Amniotic epithelial cell (primary cell): ENCODE results near the gene CFAP100.
A peak's percentile ranks its signal among the peaks of the same experiment; 100 is the strongest.

ENCODE experiments used
- DNase-seq: peaks from one replicate; pipeline ENCODE4 v3.0.0-alpha.2; 2010; ENCODE audit warnings: low read depth

The CFAP100 gene

DNA sequence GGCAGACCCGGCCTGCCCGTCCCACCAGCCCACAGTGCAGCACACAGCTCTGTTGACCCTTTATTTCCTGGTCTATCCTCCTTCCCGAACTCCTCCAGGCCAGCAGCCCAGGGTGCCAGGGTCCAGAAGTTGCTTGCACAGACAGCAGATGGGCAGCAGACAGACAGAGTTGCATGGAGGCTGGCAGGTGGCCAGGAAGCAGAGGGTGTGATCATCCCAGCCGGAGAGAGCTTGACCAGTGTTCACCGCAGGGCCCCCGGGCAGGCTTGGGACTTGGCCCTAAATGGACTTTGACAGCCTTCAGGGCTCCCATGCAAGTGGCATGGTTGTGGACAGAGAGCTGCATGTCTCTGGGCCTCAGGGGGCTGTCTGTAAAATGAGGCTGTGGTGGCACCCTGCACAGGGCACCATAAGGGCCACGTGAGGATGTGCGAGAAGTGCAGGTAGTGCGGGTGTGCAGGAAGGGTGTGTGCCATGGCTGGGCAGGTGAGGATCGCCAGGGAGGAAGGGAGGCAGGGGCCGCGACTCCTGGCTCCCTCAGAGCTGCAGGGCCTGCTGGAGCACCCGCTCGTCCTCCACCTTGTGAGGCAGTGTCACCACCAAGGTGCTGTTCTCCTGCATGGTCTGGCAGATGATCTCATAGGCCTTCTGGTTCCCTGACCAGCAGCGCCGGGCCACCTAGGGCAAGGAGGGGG is 87.2 kb downstream of the CFAP100 start:
- DNase-seq, result peak; percentile 39

DNA sequence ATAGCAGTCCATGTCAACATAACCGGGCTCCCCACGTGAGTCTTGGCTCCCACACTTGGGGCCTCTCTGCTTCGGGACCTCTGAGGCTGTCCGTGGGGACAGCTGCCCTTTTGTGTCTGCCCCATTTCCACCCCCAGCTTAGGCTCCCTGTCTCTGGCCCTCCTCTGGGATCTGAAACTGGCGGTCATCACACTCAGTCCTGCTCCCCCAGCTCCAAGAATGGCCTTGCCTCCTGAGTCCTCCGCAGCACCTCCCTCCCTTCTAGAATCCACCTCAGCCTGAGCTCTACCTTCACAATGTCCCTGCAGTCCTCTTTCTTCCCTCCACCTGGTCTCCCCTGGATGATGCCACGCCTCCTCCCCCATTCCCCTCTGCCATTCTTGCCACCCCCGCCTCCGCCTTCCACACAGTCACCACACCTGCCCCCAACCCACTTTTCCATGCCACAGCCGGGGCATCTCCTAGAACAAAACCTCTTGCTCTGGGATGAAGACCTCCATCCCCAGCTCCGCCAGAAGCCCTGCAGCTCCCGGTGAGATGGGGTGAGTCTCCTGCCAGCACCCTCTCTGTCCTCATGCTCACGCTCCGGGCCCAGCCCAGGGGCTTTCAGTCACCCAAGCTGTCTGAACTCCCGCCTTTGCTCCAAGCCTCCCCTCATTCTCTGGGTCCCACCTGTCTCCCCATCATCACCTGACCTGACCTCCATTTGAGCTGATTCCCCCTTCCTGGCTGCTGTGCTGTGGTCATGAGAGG is 88.0 kb downstream of the CFAP100 start:
- DNase-seq, result no peak

- DNase-seq, result no peak
Measured at GRCh38 chr3:126483321-126483761, 88.6 kb downstream of the CFAP100 start.

- DNase-seq, result no peak
Measured at GRCh38 chr3:126484148-126484547, 89.4 kb downstream of the CFAP100 start.

- DNase-seq, result no peak
Measured at GRCh38 chr3:126484662-126485061, 90.0 kb downstream of the CFAP100 start.

DNA sequence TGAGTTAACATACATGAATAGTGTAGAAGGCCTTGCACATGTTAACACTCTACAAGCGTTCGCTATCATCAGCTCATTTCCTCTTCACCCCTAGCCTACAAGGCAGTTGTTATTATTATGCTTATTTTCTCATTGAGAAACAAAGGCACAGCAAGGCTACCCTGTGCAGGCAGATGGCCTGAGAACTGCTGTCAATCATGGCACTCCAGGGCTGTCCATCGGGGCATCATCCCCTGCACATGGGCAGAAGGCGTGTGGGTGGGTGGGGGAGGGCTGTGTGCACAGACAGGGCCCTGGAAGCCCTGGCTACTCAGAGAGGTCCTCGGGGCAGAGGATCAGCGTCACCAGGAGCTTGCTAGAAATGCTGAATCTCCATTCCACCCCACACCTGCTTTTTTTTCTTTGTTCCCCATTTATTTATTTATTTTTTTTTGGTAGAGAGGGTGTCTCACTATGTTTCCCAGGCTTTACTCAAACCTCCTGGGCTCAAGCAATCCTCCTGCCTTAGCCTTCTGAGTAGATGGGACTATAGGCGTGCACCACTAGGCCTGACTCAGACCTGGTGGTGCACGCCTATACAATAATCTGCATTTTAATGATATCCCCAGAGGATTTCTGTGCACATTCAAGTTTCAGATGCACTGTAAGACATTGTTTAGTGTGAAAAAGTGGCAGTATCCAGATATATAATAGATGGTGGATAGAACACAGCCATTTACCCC is 90.6 kb downstream of the CFAP100 start:
- no peak for DNase-seq

GRCh38 chr3:126485956-126486355 is 91.2 kb downstream of the CFAP100 start:
- no peak for DNase-seq
